GM23338 (cell line): ENCODE data around the gene PDE7B.

Experiments used
- EZH2 ChIP-seq: fragments of 200-600 bp; sonication (generic); IDR thresholded peaks from one replicate; pipeline ENCODE4 v1.8.0; 2017; ENCODE audit warnings: antibody characterized with exemption, mild to moderate bottlenecking, low read depth; ENCODE audit not compliant: unreplicated experiment
- NANOG ChIP-seq: IDR thresholded peaks from 2 replicates; pipeline ENCODE4 v1.6.1; 2016; ENCODE audit warnings: antibody characterized with exemption, borderline replicate concordance
- ZNF114 ChIP-seq: fragments of 250-450 bp; sonication (Bioruptor Pico); IDR thresholded peaks from 2 replicates; pipeline ENCODE4 v1.5.0; 2020; ENCODE audit warnings: mild to moderate bottlenecking, moderate library complexity
- TF ChIP-seq, protein P1 (sequence below), 2 experiments: fragments of 200-600 bp in 1 of 2; sonication (generic) in 1 of 2; conservative IDR thresholded peaks; 2 replicates each; pipeline versions ENCODE4 v1.5.1 to v1.6.1; 2016 to 2017; ENCODE audit warnings: antibody characterized with exemption in 2 of 2, low read depth in 2 of 2, mild to moderate bottlenecking in 2 of 2, moderate library complexity in 1 of 2

DNA sequence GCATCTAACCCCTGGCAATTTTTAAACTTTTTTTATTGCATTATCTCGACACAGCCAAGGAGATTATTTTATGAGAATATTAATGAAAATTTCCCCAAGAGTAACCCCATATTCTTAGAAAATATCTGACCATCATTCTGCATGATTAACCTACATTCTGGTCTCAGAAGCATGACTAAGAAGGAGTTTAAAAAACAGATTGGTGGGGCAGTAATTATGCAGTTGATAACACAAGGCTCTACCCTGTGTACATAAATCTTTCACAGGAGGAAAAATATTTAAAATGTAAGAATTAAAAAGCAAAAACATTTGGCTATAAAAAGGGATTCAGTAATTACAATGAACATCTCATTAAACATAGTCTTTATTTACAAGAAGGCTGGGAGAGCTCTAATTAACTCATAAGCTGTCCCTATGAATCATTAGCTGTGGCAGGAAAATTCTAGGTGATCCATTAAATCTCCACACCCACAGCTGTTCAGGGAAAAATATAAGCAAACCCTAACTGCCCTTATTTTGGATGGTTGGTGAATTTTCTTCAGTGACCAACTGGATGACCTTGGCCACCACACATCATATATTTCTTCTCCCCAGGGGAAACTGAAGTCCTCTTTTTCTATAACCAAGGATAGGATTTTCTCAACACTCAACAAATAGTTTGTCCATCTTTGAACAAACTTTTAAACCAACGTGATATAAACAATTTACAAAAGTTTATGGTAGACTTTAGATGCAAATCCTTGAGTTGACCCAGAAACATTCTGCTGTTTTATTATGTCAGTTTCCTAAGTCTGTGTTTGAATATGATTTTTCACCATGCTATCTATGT, 59.5 kb downstream of the PDE7B start:
- TF ChIP-seq, protein P1, sequence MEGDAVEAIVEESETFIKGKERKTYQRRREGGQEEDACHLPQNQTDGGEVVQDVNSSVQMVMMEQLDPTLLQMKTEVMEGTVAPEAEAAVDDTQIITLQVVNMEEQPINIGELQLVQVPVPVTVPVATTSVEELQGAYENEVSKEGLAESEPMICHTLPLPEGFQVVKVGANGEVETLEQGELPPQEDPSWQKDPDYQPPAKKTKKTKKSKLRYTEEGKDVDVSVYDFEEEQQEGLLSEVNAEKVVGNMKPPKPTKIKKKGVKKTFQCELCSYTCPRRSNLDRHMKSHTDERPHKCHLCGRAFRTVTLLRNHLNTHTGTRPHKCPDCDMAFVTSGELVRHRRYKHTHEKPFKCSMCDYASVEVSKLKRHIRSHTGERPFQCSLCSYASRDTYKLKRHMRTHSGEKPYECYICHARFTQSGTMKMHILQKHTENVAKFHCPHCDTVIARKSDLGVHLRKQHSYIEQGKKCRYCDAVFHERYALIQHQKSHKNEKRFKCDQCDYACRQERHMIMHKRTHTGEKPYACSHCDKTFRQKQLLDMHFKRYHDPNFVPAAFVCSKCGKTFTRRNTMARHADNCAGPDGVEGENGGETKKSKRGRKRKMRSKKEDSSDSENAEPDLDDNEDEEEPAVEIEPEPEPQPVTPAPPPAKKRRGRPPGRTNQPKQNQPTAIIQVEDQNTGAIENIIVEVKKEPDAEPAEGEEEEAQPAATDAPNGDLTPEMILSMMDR (conservative IDR thresholded peaks at IDR 0.05; ENCODE audit: low read depth in 2 of 2) = no peak
- no peak for TF ChIP-seq ZNF114 (CRISPR knock-in tag)
- TF ChIP-seq NANOG = no peak
- no peak for TF ChIP-seq EZH2
